PFSK-1 (cell line): ENCODE results near the gene TPSD1.

Source experiments
- POLR2AphosphoS5 ChIP-seq: IDR thresholded peaks from 2 replicates; pipeline ENCODE4 v1.6.1; 2012; ENCODE audit warnings: low read depth, mild to moderate bottlenecking, control low read depth, low read length, moderate library complexity
- SIN3A ChIP-seq: IDR thresholded peaks from 2 replicates; pipeline ENCODE4 v1.6.1; 2012; ENCODE audit warnings: mild to moderate bottlenecking, low read length, moderate library complexity, borderline replicate concordance; ENCODE audit not compliant: insufficient read depth
- TAF1 ChIP-seq: IDR thresholded peaks from 2 replicates; pipeline ENCODE4 v1.6.1; 2012; ENCODE audit warnings: low read length, control low read depth, borderline replicate concordance; ENCODE audit not compliant: insufficient read depth

GRCh38 chr16:1212616-1213194 is 43.2 kb upstream of the TPSD1 start:
- TF ChIP-seq POLR2AphosphoS5 (no peak), SIN3A (no peak), TAF1 (no peak)
